NCI-H1092 (cell line): ENCODE results near the gene CLCF1.
"Not testable (repeated sequence)": the region's sequence is repeated elsewhere in the genome, so short reads cannot be mapped to it uniquely, and the experiment has no call there.

Source experiments
- DNase-seq: peaks from one replicate; lab custom pipeline; 2025; lab: John Stamatoyannopoulos, UW

Gene CLCF1

GRCh38 chr11:67408437-67409200, 35.2 kb upstream of the CLCF1 start:
- no peak for DNase-seq

DNA sequence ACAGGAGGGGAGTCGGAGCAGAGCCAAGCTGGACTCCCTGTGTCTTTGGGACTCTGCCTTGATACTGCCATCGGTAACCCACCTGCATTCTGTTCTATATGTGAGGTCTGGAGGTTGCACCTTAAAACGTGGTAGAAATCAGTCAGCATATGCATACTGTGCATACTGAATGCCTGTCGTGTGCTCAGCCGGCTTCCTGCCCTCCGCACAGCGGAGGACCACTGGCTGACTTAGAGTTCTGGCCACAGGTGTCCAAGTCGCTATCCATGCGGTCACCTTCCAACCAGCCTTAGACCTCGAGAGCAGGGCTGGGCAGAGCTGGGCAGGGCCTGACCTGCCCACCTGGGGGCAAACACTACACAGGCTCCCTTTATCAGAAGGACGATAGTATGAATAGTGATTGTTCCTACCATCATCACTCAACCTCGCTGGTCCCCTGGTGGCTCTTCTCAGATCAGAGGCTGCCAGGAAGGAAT, 34.3 kb upstream of the CLCF1 start:
- no peak for DNase-seq

DNA sequence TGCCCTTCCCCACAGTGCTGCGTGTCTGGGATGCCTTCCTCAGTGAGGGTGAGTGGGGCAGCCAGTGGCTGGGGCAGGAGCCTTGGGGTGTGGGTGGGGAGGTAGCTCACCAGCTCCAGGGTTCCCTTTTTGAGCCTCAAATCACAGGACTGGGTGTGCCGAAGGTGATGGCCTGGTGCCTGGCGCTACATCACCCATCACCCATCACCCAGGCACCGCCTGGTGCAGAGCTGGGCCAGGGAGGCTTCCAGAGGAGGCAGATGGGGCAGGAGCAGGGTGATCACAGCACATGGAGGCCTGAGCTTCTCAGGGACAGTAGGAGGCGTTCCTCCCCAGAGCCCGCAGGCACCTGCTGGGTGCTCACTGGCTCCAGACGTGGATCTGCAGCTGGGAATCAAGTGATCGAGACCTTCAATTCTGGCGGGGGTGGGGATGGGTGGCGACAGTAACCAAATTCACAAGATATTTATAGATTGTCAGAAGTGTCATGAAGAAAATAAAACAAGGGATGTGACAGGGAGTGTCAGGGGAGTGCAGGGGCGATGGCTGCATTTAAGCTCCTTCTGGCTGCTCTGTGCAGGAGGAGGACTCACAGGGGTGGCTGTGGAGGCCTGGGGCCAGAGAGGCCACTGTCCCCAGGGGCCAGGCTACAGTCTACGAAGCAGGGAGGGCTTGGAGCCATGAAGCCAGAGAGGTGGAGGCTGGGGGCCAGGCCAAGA, 33.7 kb upstream of the CLCF1 start:
- no peak for DNase-seq

DNA sequence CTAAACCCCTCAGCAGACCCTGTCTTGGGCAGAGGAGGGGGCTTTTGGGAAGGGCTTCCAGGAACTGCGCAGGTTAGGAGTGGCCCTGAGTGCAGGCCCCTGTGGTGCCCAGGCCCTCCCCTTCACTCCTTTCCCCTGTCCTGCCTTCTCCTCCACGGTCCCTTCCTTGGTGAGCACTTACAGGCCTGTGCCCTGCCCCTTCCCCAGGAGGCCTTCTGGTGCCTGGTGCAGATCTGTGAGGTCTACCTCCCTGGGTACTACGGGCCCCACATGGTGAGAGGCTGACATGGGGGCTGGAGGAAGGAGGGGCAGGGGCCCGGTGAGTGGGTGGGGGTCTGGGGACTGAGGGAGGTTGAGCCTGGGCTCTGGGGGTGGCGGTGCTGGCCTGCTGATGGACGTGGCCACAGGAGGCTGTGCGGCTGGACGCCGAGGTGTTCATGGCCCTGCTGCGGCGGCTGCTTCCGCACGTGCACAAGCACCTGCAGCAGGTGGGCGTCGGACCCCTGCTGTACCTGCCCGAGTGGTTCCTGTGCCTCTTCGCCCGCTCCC, 33.1 kb upstream of the CLCF1 start:
- no peak for DNase-seq

DNA sequence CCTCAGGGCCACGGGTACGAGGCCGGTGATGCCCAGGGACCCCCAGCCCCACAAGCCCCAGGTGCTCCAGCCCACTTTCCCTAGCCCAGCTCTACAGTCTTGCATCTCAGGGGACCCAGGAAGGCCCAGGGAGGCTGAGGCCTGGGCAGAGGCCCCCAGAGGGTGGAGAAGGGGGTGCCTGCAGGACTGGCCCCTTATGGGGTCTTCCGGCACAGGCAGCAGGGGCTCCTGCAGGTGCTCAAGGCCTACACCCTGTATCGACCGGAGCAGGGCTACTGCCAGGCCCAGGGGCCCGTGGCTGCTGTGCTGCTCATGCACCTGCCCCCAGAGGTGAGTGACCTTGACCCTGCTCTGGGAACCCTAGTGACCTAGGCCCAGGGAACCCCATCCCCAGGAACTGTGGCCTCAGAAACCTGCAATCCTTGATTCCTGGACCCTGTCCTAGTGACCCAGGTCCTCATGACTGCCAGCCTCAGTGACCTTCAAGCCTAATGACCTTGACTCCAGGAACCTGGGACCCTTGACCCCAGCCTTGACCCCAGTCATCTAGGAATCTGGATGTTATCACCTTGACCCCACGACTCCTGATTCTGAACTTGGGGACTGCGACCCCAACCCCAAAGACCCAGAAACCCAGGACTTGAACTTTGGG, 32.4 kb upstream of the CLCF1 start:
- no peak for DNase-seq

GRCh38 chr11:67405196-67405567, 31.8 kb upstream of the CLCF1 start:
- DNase-seq = no peak

DNA sequence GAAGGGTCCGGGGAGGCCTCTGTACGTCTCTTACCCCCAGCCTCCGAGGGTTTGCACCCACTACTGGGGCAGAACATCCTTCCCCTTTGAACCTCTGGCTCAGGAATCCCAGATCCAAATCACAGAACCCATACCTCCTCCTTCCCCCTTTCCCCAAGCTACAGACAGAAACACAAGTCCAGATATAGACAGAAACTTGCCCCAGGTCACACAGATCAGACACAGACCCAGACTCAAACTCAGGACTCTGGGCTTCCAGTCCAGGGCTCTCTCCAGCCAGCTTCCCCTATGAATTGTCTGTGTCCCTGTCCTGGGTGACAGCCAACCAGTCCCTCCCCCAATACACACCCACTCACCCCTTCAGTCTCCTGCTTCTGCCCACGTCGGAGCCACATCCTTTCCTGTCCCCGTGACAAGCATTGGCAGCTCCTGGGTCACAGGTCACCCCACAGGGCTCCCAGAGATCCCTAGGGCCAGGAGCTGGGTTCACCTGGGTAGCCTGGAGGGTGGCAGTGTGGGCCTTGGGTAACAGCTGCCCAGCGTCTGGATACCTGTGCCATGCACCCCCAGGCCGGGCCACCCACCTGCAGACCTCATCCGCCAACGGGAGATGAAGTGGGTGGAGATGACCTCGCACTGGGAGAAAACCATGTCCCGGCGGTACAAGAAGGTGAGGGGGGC, 31.3 kb upstream of the CLCF1 start:
- no peak for DNase-seq

DNA sequence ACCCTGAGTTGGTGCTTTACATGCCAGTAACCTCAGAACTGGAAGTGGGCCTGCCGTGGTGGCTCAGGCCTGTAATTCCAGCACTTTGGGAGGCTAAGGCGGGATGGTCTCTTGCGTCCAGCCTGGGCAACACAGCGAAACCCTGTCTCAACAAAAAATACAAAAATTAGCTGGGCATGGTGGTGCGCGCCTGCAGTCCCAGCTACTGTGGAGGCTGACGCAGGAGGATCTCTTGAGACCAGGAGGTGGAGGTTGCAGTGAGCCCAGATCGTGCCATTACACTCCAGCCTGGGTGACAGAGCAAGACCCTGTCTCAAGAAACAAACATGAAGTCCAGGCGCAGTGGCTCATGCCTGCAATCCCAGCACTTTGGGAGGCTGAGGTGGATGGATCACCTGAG, 29.7 kb upstream of the CLCF1 start:
- not testable (repeated sequence) for DNase-seq

DNA sequence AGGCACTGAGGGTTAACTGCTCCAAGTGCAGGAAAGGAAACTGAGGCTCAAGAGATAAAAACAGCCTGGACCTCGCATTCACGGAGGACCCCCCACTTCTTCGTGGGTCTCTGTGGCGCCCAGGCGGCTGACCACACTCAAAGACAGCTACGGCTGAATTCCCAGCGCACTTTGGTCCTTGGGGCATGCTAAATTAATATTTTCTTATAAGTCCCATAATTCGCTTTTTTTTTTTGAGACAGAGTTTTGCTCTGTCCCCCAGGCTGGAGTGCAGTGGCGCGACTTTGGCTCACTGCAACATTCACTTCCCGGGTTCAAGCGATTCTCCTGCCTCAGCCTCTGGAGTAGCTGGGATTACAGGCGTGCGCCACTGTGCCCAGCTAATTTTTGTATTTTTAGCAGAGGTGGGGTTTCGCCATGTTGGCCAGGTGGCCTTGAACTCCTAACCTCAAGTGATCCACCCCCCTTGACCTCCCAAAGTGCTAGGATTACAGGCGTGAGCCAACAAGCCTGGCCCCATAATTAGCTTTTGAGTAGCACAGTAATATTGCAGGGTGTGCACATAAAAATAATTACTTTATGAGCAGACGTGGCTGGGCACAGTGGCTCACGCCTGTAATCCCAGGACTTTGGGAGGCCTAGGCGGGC, 28.9 kb upstream of the CLCF1 start:
- not testable (repeated sequence) for DNase-seq

DNA sequence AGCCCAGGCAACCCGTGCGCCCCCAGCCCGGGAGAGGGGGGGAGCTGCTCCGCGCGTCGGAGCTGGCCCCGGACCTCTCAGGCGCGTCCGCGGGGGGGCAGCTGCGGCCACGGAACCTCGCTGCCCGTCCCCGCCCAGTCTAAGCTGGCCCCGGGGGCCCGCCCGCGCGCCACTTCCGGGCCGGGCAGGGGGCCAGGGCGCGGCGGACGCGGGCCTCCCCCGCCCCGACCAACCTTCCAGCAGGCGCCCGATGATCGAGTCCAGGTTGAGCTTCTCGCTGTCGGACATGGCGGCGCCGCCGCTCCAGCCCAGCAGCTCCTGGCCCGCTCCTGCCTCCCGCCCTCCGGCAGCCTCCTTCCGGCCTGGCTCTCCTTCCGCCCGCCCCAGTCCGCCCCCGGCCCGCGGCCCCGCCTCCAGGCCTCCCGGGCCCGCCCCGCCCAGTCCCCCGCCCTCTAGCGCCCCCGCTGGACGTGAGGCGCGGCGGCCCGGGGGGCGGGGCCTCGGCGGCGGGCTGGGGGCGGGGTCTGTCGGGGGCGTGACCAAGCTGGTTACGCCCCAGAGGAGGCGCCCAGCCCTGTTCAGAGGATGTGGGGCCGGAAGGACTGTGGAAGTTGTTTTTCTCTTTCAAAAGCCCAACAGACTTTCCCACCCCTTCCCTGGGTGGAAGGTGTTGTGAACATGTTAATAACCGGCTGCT, 28.2 kb upstream of the CLCF1 start, which contains the start of gene PPP1CA:
PPP1CA (minus strand) TSS at position 364 of the 697 bp plus-strand sequence; CDS start at position 288, 76 bp downstream.
- DNase-seq = peak; percentile 90

DNA sequence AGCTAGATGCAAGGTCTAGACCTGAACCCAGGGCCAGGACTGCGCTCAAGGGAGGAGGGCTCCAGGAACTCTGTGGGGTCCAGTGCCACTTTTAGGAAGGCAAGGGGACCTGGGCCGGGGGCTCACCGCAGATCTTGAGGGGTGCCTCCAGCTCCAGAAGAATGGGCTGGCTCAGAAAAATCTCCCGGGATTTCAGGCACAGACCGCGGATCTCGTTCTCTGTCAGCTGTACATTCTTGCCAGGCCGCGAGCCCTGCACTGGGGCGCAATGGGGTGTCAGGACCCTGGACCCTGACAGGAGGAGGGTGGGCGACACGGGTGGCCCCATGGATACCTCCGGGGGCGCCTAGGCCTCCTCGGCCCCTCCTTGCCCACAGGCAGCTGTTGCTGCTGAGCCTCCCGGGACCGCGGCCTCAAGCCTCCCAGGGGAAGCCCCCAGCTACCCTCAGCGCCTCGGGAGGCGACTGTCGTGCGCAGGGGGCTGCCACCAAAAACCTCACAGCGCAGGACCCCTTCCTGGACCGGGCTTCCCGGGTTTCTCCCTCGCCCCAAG, 27.6 kb upstream of the CLCF1 start:
- no peak for DNase-seq

DNA sequence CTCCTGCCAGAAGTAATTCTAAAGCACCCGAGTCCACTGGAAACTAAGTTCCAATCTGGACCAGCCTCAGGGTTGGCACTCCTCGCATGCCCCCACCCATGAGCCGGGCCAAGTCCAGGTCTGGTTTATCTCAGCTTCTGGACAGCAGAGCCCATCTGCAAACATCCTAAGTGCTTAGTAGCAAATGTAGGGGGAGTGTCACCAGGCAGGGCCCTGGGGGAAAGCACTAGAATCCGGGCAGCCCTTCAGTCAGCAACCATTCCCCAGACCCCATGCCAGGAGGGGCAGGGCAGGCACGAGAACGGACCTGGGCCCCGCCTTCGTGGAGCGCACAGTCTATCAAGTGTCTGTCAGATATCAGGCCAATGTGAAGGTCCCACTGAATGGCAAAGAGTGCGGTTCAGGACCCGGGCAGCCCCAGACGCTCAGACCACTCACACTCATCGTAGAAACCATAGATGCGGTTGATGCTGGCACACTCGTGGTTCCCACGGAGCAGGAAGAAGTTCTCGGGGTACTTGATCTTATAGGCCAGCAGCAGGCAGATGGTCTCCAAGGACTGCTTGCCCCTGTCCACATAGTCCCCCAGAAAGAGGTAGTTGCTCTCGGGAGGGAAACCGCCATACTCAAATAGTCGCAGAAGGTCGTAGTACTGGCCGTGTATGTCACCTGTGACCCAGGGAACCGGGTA, 27.0 kb upstream of the CLCF1 start:
- no peak for DNase-seq

- DNase-seq = no peak
Measured at GRCh38 chr11:67398661-67399563, 25.5 kb upstream of the CLCF1 start.

GRCh38 chr11:67397986-67398660, 24.7 kb upstream of the CLCF1 start:
- DNase-seq = no peak

- DNase-seq = no peak
Measured at GRCh38 chr11:67397536-67397935, 24.1 kb upstream of the CLCF1 start.

GRCh38 chr11:67396587-67397389, 23.4 kb upstream of the CLCF1 start:
- no peak for DNase-seq

DNA sequence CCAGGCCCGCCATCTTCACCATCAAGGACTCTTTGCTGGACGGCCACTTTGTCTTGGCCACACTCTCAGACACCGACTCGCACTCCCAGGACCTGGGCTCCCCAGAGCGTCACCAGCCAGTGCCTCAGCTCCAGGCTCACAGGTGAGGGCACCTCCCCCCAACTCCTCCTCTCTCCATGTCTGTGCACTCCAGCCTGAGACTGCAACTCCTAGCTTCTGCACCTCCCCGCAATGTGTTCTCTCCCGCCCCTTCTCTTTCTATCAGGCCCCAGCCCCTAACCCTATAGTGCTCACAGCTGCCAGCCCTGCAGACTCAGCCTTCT, 22.8 kb upstream of the CLCF1 start:
- no peak for DNase-seq
